Natural killer cell (primary cell): Measurements from ENCODE around the gene AKAP17A. TPM values are rescaled to one million over a fixed set of nuclear protein-coding genes. Genes with fewer than 3 reads are reported as not detected.

Experiments
- ATAC-seq, 3 donors: fragments of 150-1000 bp in 2 of 3; fragments of 200-7000 bp in 1 of 3; cut with Tn5 transposase; 1 replicate in 1 of 3; 2 replicates in 2 of 3; pipeline ENCODE4 v1.10.0; 2021; ENCODE audit warnings: mild to moderate bottlenecking in 2 of 3, moderate library complexity in 2 of 3
- DNase-seq, 2 donors: peaks; one replicate each; pipeline versions ENCODE4 v3.0.0 to v3.0.0-alpha.2; 2013 to 2021; ENCODE audit warnings: mixed read lengths in 1 of 2
- H3K27ac ChIP-seq: one replicate; pipeline ENCODE4 v1.5.1; 2013; ENCODE audit warnings: mild to moderate bottlenecking, low read length
- H3K27me3 ChIP-seq: one replicate; pipeline ENCODE4 v1.6.1; 2013; ENCODE audit warnings: low read length; ENCODE audit not compliant: control insufficient read depth, insufficient read depth
- H3K36me3 ChIP-seq: one replicate; pipeline ENCODE4 v1.6.1; 2013; ENCODE audit warnings: low read length; ENCODE audit not compliant: control insufficient read depth, insufficient read depth
- H3K4me1 ChIP-seq: one replicate; pipeline ENCODE4 v1.6.1; 2013; ENCODE audit warnings: low read length; ENCODE audit not compliant: control insufficient read depth, insufficient read depth
- H3K4me3 ChIP-seq: one replicate; pipeline ENCODE4 v1.5.1; 2013; ENCODE audit warnings: low read length
- H3K9me3 ChIP-seq: one replicate; pipeline ENCODE4 v1.6.1; 2013; ENCODE audit warnings: low read length; ENCODE audit not compliant: control insufficient read depth, insufficient read depth
- H3K27ac Mint-ChIP-seq, 2 donors: one replicate each; pipeline ENCODE4 v1.8.0; 2022; ENCODE audit warnings: mild to moderate bottlenecking in 2 of 2, mixed read lengths in 2 of 2, moderate library complexity in 1 of 2
- H3K27me3 Mint-ChIP-seq, 2 donors: one replicate each; pipeline ENCODE4 v1.8.0; 2022; ENCODE audit warnings: low read depth in 2 of 2, mixed read lengths in 2 of 2
- H3K36me3 Mint-ChIP-seq: one replicate; pipeline ENCODE4 v1.8.0; 2022; ENCODE audit warnings: mixed read lengths
- H3K4me1 Mint-ChIP-seq, 2 donors: one replicate each; pipeline ENCODE4 v1.8.0; 2022; ENCODE audit warnings: mixed read lengths in 2 of 2
- H3K4me3 Mint-ChIP-seq: one replicate; pipeline ENCODE4 v1.8.0; 2022; ENCODE audit warnings: mild to moderate bottlenecking, moderate library complexity, mixed read lengths
- H3K9me3 Mint-ChIP-seq, 2 donors: one replicate each; pipeline ENCODE4 v1.8.0; 2022; ENCODE audit warnings: mixed read lengths in 2 of 2
- CTCF ChIP-seq: fragments of 200-600 bp; IDR thresholded peaks from one replicate; pipeline ENCODE4 v1.8.0; 2022; ENCODE audit warnings: antibody characterized with exemption
- WGBS: methylation state at CpG from one replicate; pipeline ENCODE4 v1.1.7; 2013; ENCODE audit warnings: missing lambda C conversion rate; ENCODE audit not compliant: insufficient coverage; 5-methylcytosine and 5-hydroxymethylcytosine counted together
- intact Hi-C: fragments of 100-400 bp; cut with micrococcal nuclease; formaldehyde crosslinking; loops from one replicate; pipeline ENCODE4 v1.14.2; 2022
- total RNA-seq, 4 donors: library from RNA; stranded (reverse); fragments of 120-200 nt in 1 of 4; gene quantifications; one replicate each; pipeline versions ENCODE4 v1.2.3 to v1.2.4, GENCODE V29; 2013 to 2022

The AKAP17A gene
- total RNA-seq, 3 donors from 2014 or later (not counting 1 experiment from before 2014, with no cell fraction given), result 120 to 141 (median 121) TPM

- Mint-ChIP-seq H3K9me3 (no peaks in the 10 kb centered on the region), H3K36me3 (peaks cover 9% of the 10 kb centered on the region), H3K4me3 (no peak overlapping the region), H3K4me1 (peaks cover 16 to 33% of the 10 kb centered on the region in 2 donors), H3K27ac (no peak overlapping the region), H3K27me3 (no peaks in the 10 kb centered on the region)
- intact Hi-C loops, result no loop called here
- no peak for ATAC-seq
- no peaks in the 10 kb centered on the region for H3K9me3 ChIP-seq
- H3K27ac ChIP-seq, result no peak overlapping the region
- H3K4me1 ChIP-seq, result peaks cover 9% of the 10 kb centered on the region
- H3K36me3 ChIP-seq, result peaks cover 68% of the 10 kb centered on the region
- no peak for DNase-seq
- no peak overlapping the region for H3K4me3 ChIP-seq
- no peak for TF ChIP-seq CTCF
- no peaks in the 10 kb centered on the region for H3K27me3 ChIP-seq
- WGBS, result 98% methylated on average over 52 of the region's 52 CpGs
These were observed 9.1 kb downstream of the AKAP17A start for GRCh38 chrX:1600406-1601050.

- Mint-ChIP-seq H3K4me3 (no peak overlapping the region), H3K4me1 (peaks cover 16 to 30% of the 10 kb centered on the region in 2 donors), H3K36me3 (peaks cover 9% of the 10 kb centered on the region), H3K9me3 (no peaks in the 10 kb centered on the region), H3K27ac (peak overlapping the region in 1 of 2 donors; percentile 41), H3K27me3 (no peaks in the 10 kb centered on the region)
- Histone ChIP-seq H3K4me3 (no peak overlapping the region), H3K36me3 (peaks cover 61% of the 10 kb centered on the region), H3K4me1 (peaks cover 9% of the 10 kb centered on the region), H3K9me3 (no peaks in the 10 kb centered on the region), H3K27me3 (no peaks in the 10 kb centered on the region), H3K27ac (no peak overlapping the region)
- 98% methylated on average over 58 of the region's 58 CpGs for WGBS
- no peak for TF ChIP-seq CTCF
- ATAC-seq, result no peak
- intact Hi-C loops, result no loop called here
- no peak for DNase-seq
These were observed 9.8 kb downstream of the AKAP17A start for GRCh38 chrX:1601051-1601767.

- Mint-ChIP-seq H3K4me3 (no peak overlapping the region), H3K27me3 (no peaks in the 10 kb centered on the region), H3K36me3 (peaks cover 9% of the 10 kb centered on the region)
These were observed 10.3 kb downstream of the AKAP17A start for GRCh38 chrX:1601768-1602085.

More at GRCh38 chrX:1601768-1602085, 10.3 kb downstream of the AKAP17A start:
- Histone ChIP-seq H3K36me3 (peaks cover 60% of the 10 kb centered on the region), H3K27ac (no peak overlapping the region), H3K27me3 (no peaks in the 10 kb centered on the region), H3K9me3 (no peaks in the 10 kb centered on the region), H3K4me1 (peaks cover 9% of the 10 kb centered on the region), H3K4me3 (no peak overlapping the region)
- intact Hi-C loops, result no loop called here
- peak overlapping the region in 1 of 2 donors; percentile 41 for H3K27ac Mint-ChIP-seq
- whole genome bisulfite sequencing, result 97% methylated on average over 15 of the region's 15 CpGs
- DNase-seq, result no peak
- no peak for TF ChIP-seq CTCF
- H3K9me3 Mint-ChIP-seq, result no peaks in the 10 kb centered on the region
- peaks cover 16 to 30% of the 10 kb centered on the region in 2 donors for H3K4me1 Mint-ChIP-seq
- ATAC-seq, result no peak
